Lower lobe of right lung (tissue), 2 donors: ENCODE measurements around the gene MBTPS1. TPM values are rescaled to one million over a fixed set of nuclear protein-coding genes. Genes with fewer than 3 reads are reported as not detected.
A peak's percentile ranks its signal among the peaks of the same experiment; 100 is the strongest.

Experiments
- ATAC-seq, 2 donors: fragments of 200-7000 bp; cut with Tn5 transposase; one replicate each; pipeline ENCODE4 v1.9.1; 2020 to 2022; ENCODE audit warnings: mild to moderate bottlenecking in 2 of 2, moderate library complexity in 2 of 2
- DNase-seq: peaks from one replicate; pipeline ENCODE4 v3.0.0-alpha.2; 2020
- H3K27ac ChIP-seq: fragments of 200-600 bp; one replicate; pipeline ENCODE4 v1.8.0; 2022
- H3K27me3 ChIP-seq: fragments of 200-600 bp; one replicate; pipeline ENCODE4 v1.8.0; 2022; ENCODE audit warnings: low read depth
- H3K36me3 ChIP-seq: fragments of 200-600 bp; one replicate; pipeline ENCODE4 v1.8.0; 2022; ENCODE audit warnings: mild to moderate bottlenecking
- H3K4me1 ChIP-seq: fragments of 200-600 bp; one replicate; pipeline ENCODE4 v1.8.0; 2022
- H3K4me3 ChIP-seq: fragments of 200-600 bp; one replicate; pipeline ENCODE4 v1.8.0; 2022; ENCODE audit warnings: mild to moderate bottlenecking
- H3K9me3 ChIP-seq: fragments of 200-600 bp; one replicate; pipeline ENCODE4 v1.8.0; 2022
- intact Hi-C: fragments of 100-400 bp; cut with DNase I; formaldehyde crosslinking; loops from one replicate; pipeline ENCODE4 v1.11.0; 2022
- total RNA-seq: library from RNA; stranded (reverse); fragmentation: NEBNext Ultra II Directional; extraction: Animal tissue kit (Norgen Biotek cat#: 25700); gene quantifications from one replicate; pipeline ENCODE4 v1.2.1, GENCODE V29; 2021
- TF ChIP-seq, protein P1 (sequence below): fragments of 200-600 bp; IDR thresholded peaks from one replicate; pipeline ENCODE4 v1.8.0; 2022; ENCODE audit warnings: antibody characterized with exemption, mild to moderate bottlenecking
- donor health status: DM: no; HTN: yes; CAD: no; lungs with severe emphysema.

The MBTPS1 gene
- total RNA-seq, 1 donor from 2014 or later, result 94.7 TPM

DNA sequence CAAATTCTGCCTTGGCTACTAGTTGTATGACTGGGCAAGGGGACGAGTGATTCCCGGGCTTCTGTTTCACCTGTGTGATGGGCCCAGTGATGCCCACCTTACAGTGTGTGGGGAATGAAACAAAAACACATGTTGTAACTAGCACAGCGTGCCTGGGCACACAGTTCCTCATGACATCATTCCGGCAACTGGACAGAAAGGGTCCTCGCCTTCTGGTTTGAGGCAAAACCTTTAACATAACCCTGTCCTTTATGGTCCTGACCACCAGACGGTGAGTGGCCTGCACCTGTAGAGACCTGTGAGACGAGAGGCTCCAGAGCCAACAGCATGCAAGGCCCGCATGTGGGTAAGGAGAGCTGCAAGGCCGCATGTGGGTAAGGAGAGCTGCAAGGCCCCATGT lies 66.4 kb downstream of the MBTPS1 start:
- no peak overlapping the region for H3K27ac ChIP-seq
- peaks cover 61% of the 10 kb centered on the region for H3K36me3 ChIP-seq
- ATAC-seq (no peak), DNase-seq (peak; percentile 25)
- no peaks in the 10 kb centered on the region for H3K27me3 ChIP-seq
- intact Hi-C loops, result no loop called here
- H3K9me3 ChIP-seq, result no peaks in the 10 kb centered on the region
- TF ChIP-seq, protein P1, sequence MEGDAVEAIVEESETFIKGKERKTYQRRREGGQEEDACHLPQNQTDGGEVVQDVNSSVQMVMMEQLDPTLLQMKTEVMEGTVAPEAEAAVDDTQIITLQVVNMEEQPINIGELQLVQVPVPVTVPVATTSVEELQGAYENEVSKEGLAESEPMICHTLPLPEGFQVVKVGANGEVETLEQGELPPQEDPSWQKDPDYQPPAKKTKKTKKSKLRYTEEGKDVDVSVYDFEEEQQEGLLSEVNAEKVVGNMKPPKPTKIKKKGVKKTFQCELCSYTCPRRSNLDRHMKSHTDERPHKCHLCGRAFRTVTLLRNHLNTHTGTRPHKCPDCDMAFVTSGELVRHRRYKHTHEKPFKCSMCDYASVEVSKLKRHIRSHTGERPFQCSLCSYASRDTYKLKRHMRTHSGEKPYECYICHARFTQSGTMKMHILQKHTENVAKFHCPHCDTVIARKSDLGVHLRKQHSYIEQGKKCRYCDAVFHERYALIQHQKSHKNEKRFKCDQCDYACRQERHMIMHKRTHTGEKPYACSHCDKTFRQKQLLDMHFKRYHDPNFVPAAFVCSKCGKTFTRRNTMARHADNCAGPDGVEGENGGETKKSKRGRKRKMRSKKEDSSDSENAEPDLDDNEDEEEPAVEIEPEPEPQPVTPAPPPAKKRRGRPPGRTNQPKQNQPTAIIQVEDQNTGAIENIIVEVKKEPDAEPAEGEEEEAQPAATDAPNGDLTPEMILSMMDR, result no peak
- H3K4me3 ChIP-seq, result no peak overlapping the region
- no peaks in the 10 kb centered on the region for H3K4me1 ChIP-seq

DNA sequence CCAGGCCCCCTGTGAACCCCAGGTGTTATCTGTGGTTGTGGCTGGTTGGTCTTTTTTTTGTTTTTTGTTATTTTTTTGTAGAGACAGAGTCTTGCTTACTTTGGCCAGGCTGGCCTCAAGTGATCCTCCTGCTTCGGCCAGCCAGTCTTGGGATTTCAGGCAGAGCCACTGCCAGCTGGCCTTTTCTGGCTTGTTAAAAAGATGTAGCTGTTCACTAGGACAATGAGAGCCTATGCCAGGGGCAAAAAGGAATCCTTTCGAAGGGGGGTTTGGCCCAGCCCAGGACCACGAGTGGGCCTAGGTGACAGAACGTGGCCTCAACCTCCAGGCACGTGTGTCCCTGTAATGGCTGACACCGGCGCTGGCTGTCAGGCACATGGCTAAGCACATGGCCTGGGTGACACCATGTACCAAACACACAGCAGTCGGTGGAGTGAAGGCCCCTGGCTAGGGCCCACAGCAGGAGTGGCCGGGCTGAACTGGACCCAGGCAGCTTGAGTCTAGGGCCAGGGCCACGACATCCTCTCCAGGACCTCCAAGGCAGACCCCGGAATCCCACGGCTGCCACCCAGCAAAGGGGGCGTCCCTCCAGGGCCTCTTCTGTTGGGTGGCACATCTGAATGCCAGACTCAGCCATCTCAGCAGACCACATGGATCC lies 67.2 kb downstream of the MBTPS1 start:
- H3K4me1 ChIP-seq, result no peaks in the 10 kb centered on the region
- DNase-seq (peak; percentile 39), ATAC-seq (no peak)
- peaks cover 53% of the 10 kb centered on the region for H3K36me3 ChIP-seq
- intact Hi-C loops, result no loop called here
- TF ChIP-seq, protein P1, result no peak
- peaks cover 5% of the 10 kb centered on the region for H3K27me3 ChIP-seq
- no peak overlapping the region for H3K27ac ChIP-seq
- no peaks in the 10 kb centered on the region for H3K9me3 ChIP-seq
- H3K4me3 ChIP-seq, result no peak overlapping the region

DNA sequence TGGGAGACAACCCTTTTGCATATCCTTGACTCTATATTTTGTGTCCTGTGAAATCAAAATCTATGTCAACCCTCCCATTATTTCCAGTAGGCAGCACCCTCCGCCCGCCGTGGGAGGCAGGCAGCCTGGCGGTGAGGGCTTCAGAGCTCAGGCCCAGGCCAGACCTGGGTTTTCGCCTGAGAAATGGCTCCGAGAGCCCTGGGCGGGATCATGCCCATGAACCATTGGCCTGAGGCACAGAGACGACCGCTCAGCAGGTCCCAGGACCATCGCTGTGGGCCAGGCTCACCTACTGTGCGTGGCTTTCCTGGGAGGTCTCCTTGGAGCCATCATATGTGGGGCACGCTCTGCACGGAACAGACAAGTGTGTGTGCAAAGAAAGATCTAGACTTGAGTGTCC lies 67.9 kb downstream of the MBTPS1 start:
- intact Hi-C loops, result no loop called here
- no peak for DNase-seq
- H3K27ac ChIP-seq, result no peak overlapping the region
- peaks cover 46% of the 10 kb centered on the region for H3K36me3 ChIP-seq
- TF ChIP-seq, protein P1, result no peak
- ATAC-seq, result no peak
- H3K27me3 ChIP-seq, result peaks cover 9% of the 10 kb centered on the region
- no peaks in the 10 kb centered on the region for H3K4me1 ChIP-seq
- H3K9me3 ChIP-seq, result no peaks in the 10 kb centered on the region
- no peak overlapping the region for H3K4me3 ChIP-seq

DNA sequence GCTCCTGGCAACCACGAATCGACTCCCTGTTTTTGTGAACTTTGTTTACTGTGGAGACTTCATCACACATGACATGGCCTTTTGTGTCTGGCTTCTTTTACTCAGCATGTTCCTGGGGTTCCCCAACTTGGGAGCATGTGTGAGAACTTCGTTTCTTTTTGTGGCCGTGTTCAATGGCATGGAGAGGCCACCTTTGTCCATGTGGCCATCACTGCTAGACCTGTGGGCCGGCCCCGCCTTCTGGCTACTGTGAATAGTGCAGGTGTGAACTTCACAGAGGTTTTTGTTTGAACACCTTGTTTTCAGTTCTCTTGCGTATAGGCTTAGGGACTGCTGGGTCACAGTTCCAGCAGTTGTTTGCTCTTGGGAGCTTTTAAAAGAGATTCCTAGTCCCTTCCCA lies 68.5 kb downstream of the MBTPS1 start:
- intact Hi-C loops, result no loop called here
- DNase-seq (peak; percentile 39), ATAC-seq (no peak)
- Histone ChIP-seq H3K27me3 (peaks cover 9% of the 10 kb centered on the region), H3K36me3 (peaks cover 40% of the 10 kb centered on the region), H3K9me3 (no peaks in the 10 kb centered on the region), H3K4me1 (no peaks in the 10 kb centered on the region), H3K27ac (no peak overlapping the region), H3K4me3 (no peak overlapping the region)
- TF ChIP-seq, protein P1, result no peak

DNA sequence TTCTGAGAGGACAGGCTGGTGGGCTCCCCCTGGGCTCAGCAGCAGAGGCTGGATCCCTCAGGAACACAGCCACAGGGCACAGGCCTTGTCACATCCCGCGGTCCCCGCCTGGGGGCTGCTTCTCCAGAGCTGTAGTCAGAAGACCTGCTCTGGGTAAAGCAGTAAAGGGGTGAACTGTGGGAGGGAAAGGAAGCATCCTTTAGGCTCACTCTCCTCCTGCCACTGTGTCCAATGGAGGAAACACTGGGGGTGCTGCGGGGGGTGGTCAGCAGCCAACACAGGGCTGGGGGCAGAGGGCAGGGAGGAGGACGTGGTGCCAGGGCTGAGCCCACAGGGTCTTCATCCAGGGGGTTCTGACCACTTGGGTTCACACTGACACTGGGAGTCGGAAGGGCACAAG lies 69.1 kb downstream of the MBTPS1 start:
- Histone ChIP-seq H3K9me3 (no peaks in the 10 kb centered on the region), H3K27ac (no peak overlapping the region), H3K4me3 (no peak overlapping the region), H3K27me3 (peaks cover 9% of the 10 kb centered on the region), H3K36me3 (peaks cover 34% of the 10 kb centered on the region), H3K4me1 (no peaks in the 10 kb centered on the region)
- ATAC-seq (no peak), DNase-seq (peak; percentile 21)
- TF ChIP-seq, protein P1, result no peak
- intact Hi-C loops, result no loop called here
